NK-92 (cell line): ENCODE data around the gene BFSP1.

Experiments used
- DNase-seq: peaks from one replicate; lab custom pipeline; 2025; ENCODE audit not compliant: unreplicated experiment; lab: John Stamatoyannopoulos, UW

Gene BFSP1

GRCh38 chr20:17469246-17470030 lies 61.7 kb downstream of the BFSP1 start:
- DNase-seq = no peak

GRCh38 chr20:17468073-17468840 lies 62.9 kb downstream of the BFSP1 start:
- no peak for DNase-seq

GRCh38 chr20:17467120-17467655 lies 64.0 kb downstream of the BFSP1 start:
- no peak for DNase-seq

- no peak for DNase-seq
Observed at GRCh38 chr20:17466641-17467040, 64.5 kb downstream of the BFSP1 start.

GRCh38 chr20:17465236-17465635 lies 65.9 kb downstream of the BFSP1 start:
- no peak for DNase-seq

GRCh38 chr20:17463711-17464110 lies 67.5 kb downstream of the BFSP1 start:
- DNase-seq = no peak

GRCh38 chr20:17461941-17462340 lies 69.2 kb downstream of the BFSP1 start:
- DNase-seq = no peak

GRCh38 chr20:17460119-17460518 lies 71.1 kb downstream of the BFSP1 start:
- DNase-seq = no peak

- no peak for DNase-seq
Observed at GRCh38 chr20:17457588-17458190, 73.5 kb downstream of the BFSP1 start.

GRCh38 chr20:17457079-17457478 lies 74.1 kb downstream of the BFSP1 start:
- no peak for DNase-seq

- DNase-seq = no peak
Observed at GRCh38 chr20:17456279-17456678, 74.9 kb downstream of the BFSP1 start.

GRCh38 chr20:17453592-17453991 lies 77.6 kb downstream of the BFSP1 start:
- DNase-seq = no peak

- DNase-seq = no peak
Observed at GRCh38 chr20:17452441-17452840, 78.7 kb downstream of the BFSP1 start.

GRCh38 chr20:17449031-17449430 lies 82.1 kb downstream of the BFSP1 start:
- DNase-seq = no peak

GRCh38 chr20:17448071-17448470 lies 83.1 kb downstream of the BFSP1 start:
- no peak for DNase-seq

- no peak for DNase-seq
Observed at GRCh38 chr20:17446171-17446570, 85.0 kb downstream of the BFSP1 start.

GRCh38 chr20:17445543-17445942 lies 85.6 kb downstream of the BFSP1 start:
- no peak for DNase-seq

- no peak for DNase-seq
Observed at GRCh38 chr20:17444091-17444490, 87.1 kb downstream of the BFSP1 start.
